GM12874 (cell line): ENCODE results near the gene RAD21L1.

Experiments
- TF ChIP-seq, protein P1 (sequence below): IDR thresholded peaks from 2 replicates; pipeline ENCODE4 v1.5.1; 2011; ENCODE audit warnings: low read depth, mild to moderate bottlenecking, control low read depth, low read length, moderate library complexity; ENCODE audit not compliant: insufficient read depth

RAD21L1 gene

DNA sequence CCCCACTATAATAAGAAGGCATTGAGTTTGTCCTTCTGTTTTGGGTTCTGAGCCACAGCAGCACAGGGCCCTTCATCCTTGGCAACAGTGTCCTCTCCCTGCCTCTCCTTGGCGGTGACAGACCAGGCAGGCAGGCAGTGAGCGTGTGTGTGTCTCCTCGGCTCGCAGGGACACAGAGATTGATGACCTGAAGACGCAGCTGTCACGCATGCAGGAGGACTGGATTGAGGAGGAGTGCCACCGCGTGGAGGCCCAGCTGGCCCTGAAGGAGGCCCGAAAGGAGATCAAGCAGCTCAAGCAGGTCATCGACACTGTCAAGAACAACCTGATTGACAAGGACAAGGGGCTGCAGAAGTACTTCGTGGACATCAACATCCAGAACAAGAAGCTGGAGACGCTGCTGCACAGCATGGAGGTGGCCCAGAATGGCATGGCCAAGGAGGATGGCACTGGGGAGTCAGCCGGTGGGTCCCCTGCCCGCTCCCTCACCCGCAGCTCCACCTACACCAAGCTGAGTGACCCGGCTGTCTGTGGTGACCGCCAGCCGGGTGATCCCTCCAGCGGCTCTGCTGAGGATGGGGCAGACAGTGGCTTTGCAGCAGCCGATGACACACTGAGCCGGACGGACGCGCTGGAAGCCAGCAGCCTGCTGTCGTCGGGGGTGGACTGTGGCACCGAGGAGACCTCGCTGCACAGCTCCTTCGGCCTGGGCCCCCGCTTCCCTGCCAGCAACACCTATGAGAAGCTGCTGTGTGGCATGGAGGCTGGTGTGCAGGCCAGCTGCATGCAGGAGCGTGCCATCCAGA, 79.1 kb downstream of the RAD21L1 start:
- TF ChIP-seq, protein P1, sequence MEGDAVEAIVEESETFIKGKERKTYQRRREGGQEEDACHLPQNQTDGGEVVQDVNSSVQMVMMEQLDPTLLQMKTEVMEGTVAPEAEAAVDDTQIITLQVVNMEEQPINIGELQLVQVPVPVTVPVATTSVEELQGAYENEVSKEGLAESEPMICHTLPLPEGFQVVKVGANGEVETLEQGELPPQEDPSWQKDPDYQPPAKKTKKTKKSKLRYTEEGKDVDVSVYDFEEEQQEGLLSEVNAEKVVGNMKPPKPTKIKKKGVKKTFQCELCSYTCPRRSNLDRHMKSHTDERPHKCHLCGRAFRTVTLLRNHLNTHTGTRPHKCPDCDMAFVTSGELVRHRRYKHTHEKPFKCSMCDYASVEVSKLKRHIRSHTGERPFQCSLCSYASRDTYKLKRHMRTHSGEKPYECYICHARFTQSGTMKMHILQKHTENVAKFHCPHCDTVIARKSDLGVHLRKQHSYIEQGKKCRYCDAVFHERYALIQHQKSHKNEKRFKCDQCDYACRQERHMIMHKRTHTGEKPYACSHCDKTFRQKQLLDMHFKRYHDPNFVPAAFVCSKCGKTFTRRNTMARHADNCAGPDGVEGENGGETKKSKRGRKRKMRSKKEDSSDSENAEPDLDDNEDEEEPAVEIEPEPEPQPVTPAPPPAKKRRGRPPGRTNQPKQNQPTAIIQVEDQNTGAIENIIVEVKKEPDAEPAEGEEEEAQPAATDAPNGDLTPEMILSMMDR, result no peak
